ENCODE data around the gene EDARADD.

- no peak for TF ChIP-seq ZNF292 (CRISPR knock-in tag; IDR thresholded peaks at IDR 0.05; ENCODE audit: borderline replicate concordance, low read depth)
- no peak for TF ChIP-seq CCAR2 (optimal IDR thresholded peaks at IDR 0.05; ENCODE audit: low read depth, low read length)
- no peak for TF ChIP-seq SMAD3 (CRISPR knock-in tag; IDR thresholded peaks at IDR 0.05)
- TF ChIP-seq YY1 (IDR thresholded peaks at IDR 0.05; ENCODE audit: insufficient read depth, insufficient replicate concordance, low read depth, low read length), result no peak
Measured at GRCh38 chr1:236507022-236507700, 113.1 kb downstream of the EDARADD start.

Data from HepG2 (cell line).